GM23248 (cell line): ENCODE results near the gene INTS1. TPM values are rescaled to one million over a fixed set of nuclear protein-coding genes. Genes with fewer than 3 reads are reported as not detected.

Experiments used
- DNase-seq: peaks from one replicate; pipeline ENCODE4 v3.0.0-alpha.2; 2015
- H2AFZ ChIP-seq: fragments of 200-600 bp; sonication (generic); 2 replicates; pipeline ENCODE4 v1.6.1; 2016; ENCODE audit warnings: antibody characterized with exemption
- H3F3A ChIP-seq: fragments of 200-600 bp; sonication (generic); 2 replicates; pipeline ENCODE4 v1.6.1; 2016; ENCODE audit warnings: mild to moderate bottlenecking, antibody characterized with exemption, mixed run types; ENCODE audit not compliant: insufficient read depth
- H3K27ac ChIP-seq: fragments of 200-600 bp; sonication (generic); 2 replicates; pipeline ENCODE4 v1.5.1; 2016; ENCODE audit warnings: mild to moderate bottlenecking
- H3K27me3 ChIP-seq: fragments of 200-600 bp; sonication (generic); replicated peaks from 2 replicates; pipeline ENCODE4 v1.6.1; 2016; ENCODE audit warnings: mild to moderate bottlenecking; ENCODE audit not compliant: insufficient read depth
- H3K36me3 ChIP-seq: fragments of 200-600 bp; sonication (generic); 2 replicates; pipeline ENCODE4 v1.6.1; 2016; ENCODE audit warnings: low read depth, mild to moderate bottlenecking
- H3K4me1 ChIP-seq: fragments of 200-600 bp; sonication (generic); 2 replicates; pipeline ENCODE4 v1.6.1; 2016; ENCODE audit warnings: mild to moderate bottlenecking; ENCODE audit not compliant: insufficient read depth
- H3K4me2 ChIP-seq: fragments of 200-600 bp; sonication (generic); one replicate; pipeline ENCODE4 v1.6.1; 2016; ENCODE audit warnings: mild to moderate bottlenecking; ENCODE audit not compliant: unreplicated experiment
- H3K4me3 ChIP-seq: fragments of 200-600 bp; sonication (generic); 2 replicates; pipeline ENCODE4 v1.5.1; 2016; ENCODE audit warnings: mild to moderate bottlenecking
- H3K79me2 ChIP-seq: fragments of 200-600 bp; sonication (generic); 2 replicates; pipeline ENCODE4 v1.6.1; 2016; ENCODE audit warnings: mild to moderate bottlenecking; ENCODE audit not compliant: insufficient read depth
- H3K9ac ChIP-seq: fragments of 200-600 bp; sonication (generic); 2 replicates; pipeline ENCODE4 v1.6.1; 2016; ENCODE audit warnings: mild to moderate bottlenecking
- H3K9me2 ChIP-seq: fragments of 200-600 bp; sonication (generic); 2 replicates; pipeline ENCODE4 v1.6.1; 2016; ENCODE audit warnings: mixed run types, mild to moderate bottlenecking, moderate library complexity; ENCODE audit not compliant: insufficient read depth
- H3K9me3 ChIP-seq: fragments of 200-600 bp; sonication (generic); one replicate; pipeline ENCODE4 v1.6.1; 2017; ENCODE audit warnings: low read depth
- H4K20me1 ChIP-seq: fragments of 200-600 bp; sonication (generic); 2 replicates; pipeline ENCODE4 v1.6.0; 2016; ENCODE audit not compliant: insufficient read depth
- EZH2 ChIP-seq: fragments of 200-600 bp; sonication (generic); IDR thresholded peaks from 2 replicates; pipeline ENCODE4 v1.6.1; 2018; ENCODE audit warnings: antibody characterized with exemption, mild to moderate bottlenecking; ENCODE audit not compliant: insufficient read depth, poor library complexity, severe bottlenecking
- EZH2phosphoT487 ChIP-seq: fragments of 200-600 bp; sonication (generic); IDR thresholded peaks from 2 replicates; pipeline ENCODE4 v1.6.1; 2018; ENCODE audit warnings: antibody characterized with exemption, moderate library complexity, mild to moderate bottlenecking, low read depth; ENCODE audit not compliant: insufficient read depth
- WGBS, 2 experiments: methylation state at CpG; one replicate each; pipeline ENCODE4 v1.1.6; 2015 to 2017; ENCODE audit warnings: low lambda C conversion rate in 2 of 2, low coverage in 1 of 2; ENCODE audit errors: missing lambda C conversion rate in 2 of 2; 5-methylcytosine and 5-hydroxymethylcytosine counted together
- in situ Hi-C: fragments of 300-500 bp; cut with MboI; formaldehyde crosslinking; loops from 2 replicates; pipeline ENCODE4 v1.15.0; 2020
- polyA plus RNA-seq: library from polyadenylated mRNA; unstranded; fragments of >200 nt; fragmentation: Nextera tagmentation; extraction: Ambion mirVana; gene quantifications from 2 replicates; pipeline ENCODE4 v1.2.1, GENCODE V29; 2016
- total RNA-seq: library from RNA; depleted of rRNA; stranded (reverse); fragments of >200 nt; shearing (Covaris generic); gene quantifications from 2 replicates; pipeline ENCODE4 v1.2.3, GENCODE V29; 2014

Gene INTS1
- total and polyA plus RNA-seq, 2 experiments from 2014 or later: 25.4 to 44.7 TPM

GRCh38 chr7:1492221-1492620 lies 12.0 kb downstream of the INTS1 start:
- 97 to 100% methylated on average over 10 of the region's 10 CpGs for WGBS, 2 experiments
- no peak overlapping the region for H3K4me3 ChIP-seq
- no peaks in the 10 kb centered on the region; the same call in 1 of the 2 replicates for H3K36me3 ChIP-seq
- H4K20me1 ChIP-seq: no peaks in the 10 kb centered on the region
- no peak for TF ChIP-seq EZH2phosphoT487
- no peak overlapping the region for H3K4me2 ChIP-seq
- in situ Hi-C loops: no loop called here
- H3K27me3 ChIP-seq: no peaks in the 10 kb centered on the region
- H2AFZ ChIP-seq: no peak overlapping the region
- no peaks in the 10 kb centered on the region for H3K9me3 ChIP-seq
- no peaks in the 10 kb centered on the region for H3K4me1 ChIP-seq
- H3F3A ChIP-seq: no peaks in the 10 kb centered on the region
- H3K79me2 ChIP-seq: no peaks in the 10 kb centered on the region
- no peaks in the 10 kb centered on the region for H3K9me2 ChIP-seq
- H3K9ac ChIP-seq: no peak overlapping the region
- H3K27ac ChIP-seq: no peak overlapping the region
- no peak for DNase-seq

DNA sequence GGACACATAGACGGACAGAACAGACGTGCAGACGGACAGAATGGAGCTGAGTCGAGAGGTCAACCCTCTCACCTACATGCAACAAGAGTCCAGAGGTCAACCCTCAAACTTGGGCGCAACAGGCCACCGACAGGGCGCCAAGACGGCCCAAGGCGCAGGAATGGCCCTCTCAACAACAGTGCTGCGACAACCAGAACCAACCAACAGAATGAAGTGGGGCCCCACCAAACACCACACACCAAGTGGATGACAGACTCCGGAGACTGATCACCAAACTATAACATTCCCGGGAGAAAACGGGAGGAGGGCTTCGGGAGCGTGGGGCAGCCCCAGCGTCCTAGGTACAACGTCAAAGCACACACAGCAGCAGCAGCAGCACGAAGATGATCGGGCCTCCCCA lies 13.4 kb downstream of the INTS1 start:
- no peak for DNase-seq
- Histone ChIP-seq H3F3A (no peaks in the 10 kb centered on the region), H3K79me2 (no peaks in the 10 kb centered on the region), H3K4me1 (no peaks in the 10 kb centered on the region), H3K27ac (no peak overlapping the region), H3K9me2 (no peaks in the 10 kb centered on the region), H3K9me3 (no peaks in the 10 kb centered on the region), H3K4me3 (no peak overlapping the region), H3K9ac (no peak overlapping the region), H3K4me2 (no peak overlapping the region), H4K20me1 (no peaks in the 10 kb centered on the region), H3K27me3 (no peaks in the 10 kb centered on the region), H2AFZ (no peak overlapping the region), H3K36me3 (no peaks in the 10 kb centered on the region; the same call in 1 of the 2 replicates)
- no peak for TF ChIP-seq EZH2
- TF ChIP-seq EZH2phosphoT487: no peak
- in situ Hi-C loops: no loop called here
- WGBS, 2 experiments: 90 to 91% methylated on average over 19 of the region's 19 CpGs

DNA sequence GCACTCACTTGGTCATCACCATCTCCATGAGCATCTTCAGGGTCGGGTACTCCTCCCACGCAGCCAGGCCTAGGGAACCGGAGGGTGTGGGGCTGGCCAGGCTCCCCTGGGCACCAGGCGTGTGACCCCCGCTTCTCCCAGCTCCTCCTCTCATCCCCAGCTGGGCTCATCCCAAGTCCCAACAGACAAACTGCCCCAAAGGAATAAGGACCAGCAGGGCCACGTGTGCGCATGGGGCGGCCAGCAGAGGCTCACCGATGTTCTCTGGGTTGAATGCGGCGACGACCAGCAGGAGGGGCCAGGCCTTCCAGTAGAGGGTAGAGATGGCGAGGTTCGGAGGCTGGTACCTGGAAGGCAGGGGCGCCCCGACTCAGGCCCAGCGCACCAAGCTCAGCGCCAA lies 14.9 kb downstream of the INTS1 start:
- TF ChIP-seq EZH2: no peak
- no peak for TF ChIP-seq EZH2phosphoT487
- H3K9me3 ChIP-seq: no peaks in the 10 kb centered on the region

DNA sequence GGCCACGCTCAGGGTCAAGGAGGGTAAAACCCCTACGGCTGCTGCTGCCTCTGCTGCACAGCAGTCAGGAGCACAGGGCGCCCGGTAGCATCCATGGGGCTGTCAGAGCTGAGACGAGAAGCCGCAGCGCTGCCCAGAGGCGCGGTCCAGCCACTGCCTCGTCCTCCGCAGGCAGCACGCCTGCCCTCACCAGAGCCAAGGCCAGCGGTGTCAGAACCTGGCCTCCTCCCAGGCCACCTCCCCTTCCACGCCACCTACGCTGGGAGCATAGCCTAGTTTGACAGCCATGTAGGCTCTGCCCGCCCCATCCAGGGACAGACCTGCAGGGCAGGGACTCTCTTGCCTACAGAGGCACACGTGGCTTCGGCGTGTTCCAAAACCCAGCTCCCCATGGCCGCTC lies 16.2 kb downstream of the INTS1 start:
- H3K27ac ChIP-seq: no peak overlapping the region
- H3K79me2 ChIP-seq: no peaks in the 10 kb centered on the region
- no peak overlapping the region for H2AFZ ChIP-seq
- no peaks in the 10 kb centered on the region for H3K9me3 ChIP-seq
- H3K36me3 ChIP-seq: no peaks in the 10 kb centered on the region; the same call in 1 of the 2 replicates
- no peaks in the 10 kb centered on the region for H4K20me1 ChIP-seq
- in situ Hi-C loops: no loop called here
- no peak overlapping the region for H3K4me2 ChIP-seq
- no peaks in the 10 kb centered on the region for H3F3A ChIP-seq
- no peak for TF ChIP-seq EZH2
- no peak for TF ChIP-seq EZH2phosphoT487
- no peak for DNase-seq
- H3K9ac ChIP-seq: no peak overlapping the region
- WGBS, 2 experiments: 89 to 91% methylated on average over 20 of the region's 20 CpGs
- no peak overlapping the region for H3K4me3 ChIP-seq
- no peaks in the 10 kb centered on the region for H3K9me2 ChIP-seq
- H3K27me3 ChIP-seq: no peaks in the 10 kb centered on the region
- no peaks in the 10 kb centered on the region for H3K4me1 ChIP-seq

More for the DNA sequence above, 14.9 kb downstream of the INTS1 start:
- no peaks in the 10 kb centered on the region for H3K27me3 ChIP-seq
- no peaks in the 10 kb centered on the region for H3F3A ChIP-seq
- no peak overlapping the region for H3K27ac ChIP-seq
- H2AFZ ChIP-seq: no peak overlapping the region
- H3K4me1 ChIP-seq: no peaks in the 10 kb centered on the region
- H3K4me3 ChIP-seq: no peak overlapping the region
- in situ Hi-C loops: no loop called here
- H3K9ac ChIP-seq: no peak overlapping the region
- H3K36me3 ChIP-seq: no peaks in the 10 kb centered on the region; the same call in 1 of the 2 replicates
- no peak overlapping the region for H3K4me2 ChIP-seq
- 98% methylated on average over 18 of the region's 18 CpGs for WGBS, 2 experiments
- no peaks in the 10 kb centered on the region for H3K9me2 ChIP-seq
- no peaks in the 10 kb centered on the region for H4K20me1 ChIP-seq
- no peaks in the 10 kb centered on the region for H3K79me2 ChIP-seq
- no peak for DNase-seq

DNA sequence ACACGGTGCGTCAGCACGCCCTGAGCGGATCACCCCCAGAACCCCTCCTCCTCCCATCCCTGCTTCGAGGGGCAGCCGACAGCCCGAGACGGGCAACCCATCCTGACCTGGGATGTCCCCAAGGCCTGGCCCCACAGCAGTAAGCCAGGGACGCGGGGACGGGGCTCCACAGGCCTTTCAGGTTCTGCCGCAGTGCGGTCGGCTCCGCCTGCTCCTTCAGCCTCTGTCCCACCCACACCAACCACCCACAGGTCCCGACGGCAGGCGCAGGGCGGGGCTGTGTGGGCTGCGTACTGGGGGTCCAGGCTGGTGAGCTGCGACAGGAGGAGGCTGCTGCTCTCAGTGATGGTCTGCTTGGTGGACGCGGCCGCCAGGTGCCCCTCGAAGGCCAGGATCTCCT lies 16.7 kb downstream of the INTS1 start:
- no peaks in the 10 kb centered on the region for H3K9me2 ChIP-seq
- H4K20me1 ChIP-seq: no peaks in the 10 kb centered on the region
- H3K27ac ChIP-seq: no peak overlapping the region
- WGBS, 2 experiments: 94 to 95% methylated on average over 24 to 25 of the region's 25 CpGs
- in situ Hi-C loops: no loop called here
- H3K9me3 ChIP-seq: no peaks in the 10 kb centered on the region
- no peak overlapping the region for H3K4me3 ChIP-seq
- no peak overlapping the region for H3K4me2 ChIP-seq
- H3K9ac ChIP-seq: no peak overlapping the region
- no peak for DNase-seq
- H2AFZ ChIP-seq: no peak overlapping the region
- H3K36me3 ChIP-seq: no peaks in the 10 kb centered on the region; the same call in 1 of the 2 replicates
- TF ChIP-seq EZH2phosphoT487 (no peak), EZH2 (no peak)
- H3K4me1 ChIP-seq: no peaks in the 10 kb centered on the region
- no peaks in the 10 kb centered on the region for H3K27me3 ChIP-seq
- no peaks in the 10 kb centered on the region for H3K79me2 ChIP-seq
- H3F3A ChIP-seq: no peaks in the 10 kb centered on the region
